SU-DHL-6 (cell line): ENCODE data around the gene GIMAP5.

ENCODE experiments used
- EZH2phosphoT487 ChIP-seq: fragments of 200-600 bp; sonication (generic), shearing (Covaris generic); conservative IDR thresholded peaks from 2 replicates; pipeline ENCODE4 v1.6.1; 2018; ENCODE audit warnings: mild to moderate bottlenecking, antibody characterized with exemption, low read length, moderate library complexity, mixed read lengths
- TF ChIP-seq, protein P1 (sequence below): fragments of 200-600 bp; sonication (generic); IDR thresholded peaks from one replicate; pipeline ENCODE4 v1.5.1; 2017; ENCODE audit warnings: antibody characterized with exemption, mild to moderate bottlenecking, low read length, moderate library complexity; ENCODE audit not compliant: insufficient read depth, poor library complexity, severe bottlenecking

DNA sequence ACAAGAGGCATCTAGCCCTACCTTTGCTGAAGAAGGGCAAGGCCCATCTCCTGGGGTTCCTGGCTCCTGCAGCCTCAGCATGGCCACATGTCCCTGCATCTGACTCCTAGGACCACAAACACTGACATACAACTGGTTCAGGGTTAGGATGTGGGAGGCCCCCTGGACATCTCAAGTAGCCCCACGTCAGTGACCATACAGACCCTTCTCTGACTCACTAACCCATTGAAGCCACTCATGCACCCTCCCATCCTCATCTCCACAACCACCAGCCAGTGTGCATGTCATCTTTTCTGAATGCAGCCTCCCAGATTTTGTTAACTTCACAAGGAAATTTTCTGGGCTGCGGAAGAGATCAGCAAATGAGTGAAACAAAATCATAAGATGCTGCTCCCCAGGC, 44.7 kb downstream of the GIMAP5 start:
- TF ChIP-seq, protein P1, sequence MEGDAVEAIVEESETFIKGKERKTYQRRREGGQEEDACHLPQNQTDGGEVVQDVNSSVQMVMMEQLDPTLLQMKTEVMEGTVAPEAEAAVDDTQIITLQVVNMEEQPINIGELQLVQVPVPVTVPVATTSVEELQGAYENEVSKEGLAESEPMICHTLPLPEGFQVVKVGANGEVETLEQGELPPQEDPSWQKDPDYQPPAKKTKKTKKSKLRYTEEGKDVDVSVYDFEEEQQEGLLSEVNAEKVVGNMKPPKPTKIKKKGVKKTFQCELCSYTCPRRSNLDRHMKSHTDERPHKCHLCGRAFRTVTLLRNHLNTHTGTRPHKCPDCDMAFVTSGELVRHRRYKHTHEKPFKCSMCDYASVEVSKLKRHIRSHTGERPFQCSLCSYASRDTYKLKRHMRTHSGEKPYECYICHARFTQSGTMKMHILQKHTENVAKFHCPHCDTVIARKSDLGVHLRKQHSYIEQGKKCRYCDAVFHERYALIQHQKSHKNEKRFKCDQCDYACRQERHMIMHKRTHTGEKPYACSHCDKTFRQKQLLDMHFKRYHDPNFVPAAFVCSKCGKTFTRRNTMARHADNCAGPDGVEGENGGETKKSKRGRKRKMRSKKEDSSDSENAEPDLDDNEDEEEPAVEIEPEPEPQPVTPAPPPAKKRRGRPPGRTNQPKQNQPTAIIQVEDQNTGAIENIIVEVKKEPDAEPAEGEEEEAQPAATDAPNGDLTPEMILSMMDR: no peak
- TF ChIP-seq EZH2phosphoT487: no peak
